ENCODE measurements around the gene FBXL22. TPM values are rescaled to one million over a fixed set of nuclear protein-coding genes. Genes with fewer than 3 reads are reported as not detected.

Gene FBXL22
- total and polyA plus RNA-seq, 2 donors (not counting 1 experiment from before 2014, with no cell fraction given): 0.30 to 2.5 TPM

DNA sequence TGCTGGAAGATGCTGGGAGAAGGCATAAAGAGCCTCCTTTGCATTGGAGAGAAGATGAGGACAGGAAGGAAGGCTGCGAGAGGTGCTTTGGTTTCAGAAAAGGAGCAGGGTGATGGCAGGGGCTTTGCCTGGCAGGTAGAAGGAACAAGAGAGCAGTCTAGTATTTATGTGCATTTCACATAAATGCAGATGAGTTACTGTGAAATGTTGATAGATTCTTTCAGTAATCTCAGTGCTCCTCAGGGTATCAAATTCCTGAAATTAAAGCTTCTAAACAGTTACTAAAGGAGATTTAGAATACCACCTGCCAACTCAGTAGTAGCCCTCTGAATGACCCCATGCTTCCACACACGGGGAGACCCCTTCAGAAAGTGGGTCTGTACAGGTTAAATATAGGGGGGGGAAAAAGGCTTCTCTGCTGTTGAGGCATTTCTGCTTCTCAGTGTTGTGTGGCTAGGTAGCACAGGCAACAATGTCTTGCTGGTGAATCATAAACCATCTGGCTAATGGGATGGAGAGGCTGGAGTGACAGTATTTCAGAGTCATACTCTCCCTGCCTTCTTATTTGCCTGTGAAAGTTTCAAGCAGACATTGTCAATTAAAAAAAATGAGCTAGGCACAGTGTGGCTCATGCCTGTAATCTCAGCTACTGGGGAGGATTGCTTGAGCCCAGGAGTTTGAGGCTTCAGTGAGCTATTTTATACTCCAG lies 14.3 kb upstream of the FBXL22 start:
- peaks cover 3 to 46% of the 10 kb centered on the region in 2 experiments for H3K36me3 ChIP-seq (replicated peaks in 1 of 2; ENCODE audit: control extremely low read depth in 1 of 2, control insufficient read depth in 1 of 2, extremely low read depth in 1 of 2, insufficient read depth in 2 of 2, low read length in 1 of 2)
- H3K4me1 ChIP-seq (ENCODE audit: control insufficient read depth in 2 of 2, insufficient read depth in 2 of 2, low read length in 2 of 2): peaks cover 6 to 9% of the 10 kb centered on the region in 2 donors
- no peak overlapping the region for H3K4me2 ChIP-seq (replicated peaks; ENCODE audit: low read depth, low read length, poor library complexity, severe bottlenecking)
- 90% methylated on average over 1 of the region's 2 CpGs for WGBS (ENCODE audit: insufficient coverage)
- Mint-ChIP-seq H3K4me1 (peaks cover 23% of the 10 kb centered on the region), H3K4me3 (no peak overlapping the region), H3K9me3 (ENCODE audit: insufficient read depth) (no peaks in the 10 kb centered on the region), H3K27ac (peak overlapping the region; percentile 64), H3K27me3 (no peaks in the 10 kb centered on the region)
- ChIA-PET POLR2A (no interaction called here), CTCF (interaction anchor here (0.8 to 1.6 kb wide), 3 partner anchors 8 to 485 kb away, joined by 3 to 7 read pairs (median 3); no protein-coding TSS in a partner anchor)
- H3K79me2 ChIP-seq (ENCODE audit: control insufficient read depth, insufficient read depth, low read length): no peaks in the 10 kb centered on the region
- no peak for ATAC-seq (ENCODE audit: low read depth)
- H4K20me1 ChIP-seq (ENCODE audit: control insufficient read depth, insufficient read depth, low read length, poor library complexity, severe bottlenecking): no peaks in the 10 kb centered on the region
- DNase-seq: no peak
- H2AFZ ChIP-seq (ENCODE audit: insufficient read depth, low read depth, low read length, poor library complexity, severe bottlenecking): no peak overlapping the region
- H3K4me3 ChIP-seq (ENCODE audit: control extremely low read depth in 1 of 5, extremely low read depth in 1 of 5, insufficient read depth in 1 of 5, low read depth in 2 of 5, low read length in 4 of 5): no peak overlapping the region
- H3K27me3 ChIP-seq (replicated peaks in 1 of 4; ENCODE audit: control extremely low read depth in 1 of 4, control insufficient read depth in 3 of 4, insufficient read depth in 4 of 4, low read length in 3 of 4): no peaks in the 10 kb centered on the region
- H3K27ac ChIP-seq (ENCODE audit: low read length in 2 of 2): peak overlapping the region in 1 of 2 donors; percentile 69
- no peak overlapping the region for H3K9ac ChIP-seq (ENCODE audit: low read length)
- H3K9me3 ChIP-seq (ENCODE audit: control extremely low read depth in 1 of 3, control insufficient read depth in 2 of 3, insufficient read depth in 1 of 3, low read length in 2 of 3): no peaks in the 10 kb centered on the region
- TF ChIP-seq EZH2 (IDR thresholded peaks at IDR 0.05; ENCODE audit: borderline replicate concordance, insufficient read depth, low read depth, low read length, poor library complexity, severe bottlenecking): no peak
- TF ChIP-seq, protein P1, sequence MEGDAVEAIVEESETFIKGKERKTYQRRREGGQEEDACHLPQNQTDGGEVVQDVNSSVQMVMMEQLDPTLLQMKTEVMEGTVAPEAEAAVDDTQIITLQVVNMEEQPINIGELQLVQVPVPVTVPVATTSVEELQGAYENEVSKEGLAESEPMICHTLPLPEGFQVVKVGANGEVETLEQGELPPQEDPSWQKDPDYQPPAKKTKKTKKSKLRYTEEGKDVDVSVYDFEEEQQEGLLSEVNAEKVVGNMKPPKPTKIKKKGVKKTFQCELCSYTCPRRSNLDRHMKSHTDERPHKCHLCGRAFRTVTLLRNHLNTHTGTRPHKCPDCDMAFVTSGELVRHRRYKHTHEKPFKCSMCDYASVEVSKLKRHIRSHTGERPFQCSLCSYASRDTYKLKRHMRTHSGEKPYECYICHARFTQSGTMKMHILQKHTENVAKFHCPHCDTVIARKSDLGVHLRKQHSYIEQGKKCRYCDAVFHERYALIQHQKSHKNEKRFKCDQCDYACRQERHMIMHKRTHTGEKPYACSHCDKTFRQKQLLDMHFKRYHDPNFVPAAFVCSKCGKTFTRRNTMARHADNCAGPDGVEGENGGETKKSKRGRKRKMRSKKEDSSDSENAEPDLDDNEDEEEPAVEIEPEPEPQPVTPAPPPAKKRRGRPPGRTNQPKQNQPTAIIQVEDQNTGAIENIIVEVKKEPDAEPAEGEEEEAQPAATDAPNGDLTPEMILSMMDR (IDR thresholded peaks at IDR 0.05): no peak
- intact Hi-C loops (cut with micrococcal nuclease): no loop called here

- H3K4me2 ChIP-seq (replicated peaks; ENCODE audit: low read depth, low read length, poor library complexity, severe bottlenecking): no peak overlapping the region
- H3K4me1 Mint-ChIP-seq: peaks cover 14% of the 10 kb centered on the region
- CTCF ChIA-PET: no interaction called here
- H3K4me1 ChIP-seq (ENCODE audit: control insufficient read depth in 2 of 2, insufficient read depth in 2 of 2, low read length in 2 of 2): peaks cover under 1 to 3% of the 10 kb centered on the region in 2 donors
- POLR2A ChIA-PET: no interaction called here
- no peak overlapping the region for H3K4me3 Mint-ChIP-seq
- ATAC-seq (ENCODE audit: low read depth) (no peak), DNase-seq (no peak)
- intact Hi-C loops (cut with micrococcal nuclease): no loop called here
- H3K4me3 ChIP-seq (ENCODE audit: control extremely low read depth in 1 of 5, extremely low read depth in 1 of 5, insufficient read depth in 1 of 5, low read depth in 2 of 5, low read length in 4 of 5): no peak overlapping the region
- H3K9ac ChIP-seq (ENCODE audit: low read length): no peak overlapping the region
- H3K27ac ChIP-seq (ENCODE audit: low read length in 2 of 2): peak overlapping the region in 1 of 2 donors; percentile 45
- 100% methylated on average over 3 of the region's 5 CpGs for WGBS (ENCODE audit: insufficient coverage)
- peaks cover 4 to 81% of the 10 kb centered on the region in 2 experiments for H3K36me3 ChIP-seq (replicated peaks in 1 of 2; ENCODE audit: control extremely low read depth in 1 of 2, control insufficient read depth in 1 of 2, extremely low read depth in 1 of 2, insufficient read depth in 2 of 2, low read length in 1 of 2)
- no peaks in the 10 kb centered on the region for H3K27me3 Mint-ChIP-seq
- no peaks in the 10 kb centered on the region for H3K79me2 ChIP-seq (ENCODE audit: control insufficient read depth, insufficient read depth, low read length)
- H3K9me3 Mint-ChIP-seq (ENCODE audit: insufficient read depth): no peaks in the 10 kb centered on the region
- H2AFZ ChIP-seq (ENCODE audit: insufficient read depth, low read depth, low read length, poor library complexity, severe bottlenecking): no peak overlapping the region
- no peaks in the 10 kb centered on the region for H4K20me1 ChIP-seq (ENCODE audit: control insufficient read depth, insufficient read depth, low read length, poor library complexity, severe bottlenecking)
- no peaks in the 10 kb centered on the region for H3K27me3 ChIP-seq (replicated peaks in 1 of 4; ENCODE audit: control extremely low read depth in 1 of 4, control insufficient read depth in 3 of 4, insufficient read depth in 4 of 4, low read length in 3 of 4)
- TF ChIP-seq EZH2 (IDR thresholded peaks at IDR 0.05; ENCODE audit: borderline replicate concordance, insufficient read depth, low read depth, low read length, poor library complexity, severe bottlenecking): no peak
- TF ChIP-seq, protein P1 (IDR thresholded peaks at IDR 0.05): no peak
- no peaks in the 10 kb centered on the region for H3K9me3 ChIP-seq (ENCODE audit: control extremely low read depth in 1 of 3, control insufficient read depth in 2 of 3, insufficient read depth in 1 of 3, low read length in 2 of 3)
- no peak overlapping the region for H3K27ac Mint-ChIP-seq
Observed at GRCh38 chr15:63586790-63587189, 10.4 kb upstream of the FBXL22 start.
